Natural killer cell (primary cell): Measurements from ENCODE around the gene UNC79. TPM values are rescaled to one million over a fixed set of nuclear protein-coding genes. Genes with fewer than 3 reads are reported as not detected.

Experiments used
- ATAC-seq, 3 donors: fragments of 150-1000 bp in 2 of 3; fragments of 200-7000 bp in 1 of 3; cut with Tn5 transposase; 1 replicate in 1 of 3; 2 replicates in 2 of 3; pipeline ENCODE4 v1.10.0; 2021; ENCODE audit warnings: mild to moderate bottlenecking in 2 of 3, moderate library complexity in 2 of 3
- DNase-seq, 2 donors: peaks; one replicate each; pipeline versions ENCODE4 v3.0.0 to v3.0.0-alpha.2; 2013 to 2021; ENCODE audit warnings: mixed read lengths in 1 of 2
- H3K27ac ChIP-seq: one replicate; pipeline ENCODE4 v1.5.1; 2013; ENCODE audit warnings: mild to moderate bottlenecking, low read length
- H3K27me3 ChIP-seq: one replicate; pipeline ENCODE4 v1.6.1; 2013; ENCODE audit warnings: low read length; ENCODE audit not compliant: control insufficient read depth, insufficient read depth
- H3K36me3 ChIP-seq: one replicate; pipeline ENCODE4 v1.6.1; 2013; ENCODE audit warnings: low read length; ENCODE audit not compliant: control insufficient read depth, insufficient read depth
- H3K4me1 ChIP-seq: one replicate; pipeline ENCODE4 v1.6.1; 2013; ENCODE audit warnings: low read length; ENCODE audit not compliant: control insufficient read depth, insufficient read depth
- H3K4me3 ChIP-seq: one replicate; pipeline ENCODE4 v1.5.1; 2013; ENCODE audit warnings: low read length
- H3K9me3 ChIP-seq: one replicate; pipeline ENCODE4 v1.6.1; 2013; ENCODE audit warnings: low read length; ENCODE audit not compliant: control insufficient read depth, insufficient read depth
- H3K27ac Mint-ChIP-seq, 2 donors: one replicate each; pipeline ENCODE4 v1.8.0; 2022; ENCODE audit warnings: mild to moderate bottlenecking in 2 of 2, mixed read lengths in 2 of 2, moderate library complexity in 1 of 2
- H3K27me3 Mint-ChIP-seq, 2 donors: one replicate each; pipeline ENCODE4 v1.8.0; 2022; ENCODE audit warnings: low read depth in 2 of 2, mixed read lengths in 2 of 2
- H3K36me3 Mint-ChIP-seq: one replicate; pipeline ENCODE4 v1.8.0; 2022; ENCODE audit warnings: mixed read lengths
- H3K4me1 Mint-ChIP-seq, 2 donors: one replicate each; pipeline ENCODE4 v1.8.0; 2022; ENCODE audit warnings: mixed read lengths in 2 of 2
- H3K4me3 Mint-ChIP-seq: one replicate; pipeline ENCODE4 v1.8.0; 2022; ENCODE audit warnings: mild to moderate bottlenecking, moderate library complexity, mixed read lengths
- H3K9me3 Mint-ChIP-seq, 2 donors: one replicate each; pipeline ENCODE4 v1.8.0; 2022; ENCODE audit warnings: mixed read lengths in 2 of 2
- WGBS: methylation state at CpG from one replicate; pipeline ENCODE4 v1.1.7; 2013; ENCODE audit warnings: missing lambda C conversion rate; ENCODE audit not compliant: insufficient coverage; 5-methylcytosine and 5-hydroxymethylcytosine counted together
- intact Hi-C: fragments of 100-400 bp; cut with micrococcal nuclease; formaldehyde crosslinking; loops from one replicate; pipeline ENCODE4 v1.14.2; 2022
- total RNA-seq, 4 donors: library from RNA; stranded (reverse); fragments of 120-200 nt in 1 of 4; gene quantifications; one replicate each; pipeline versions ENCODE4 v1.2.3 to v1.2.4, GENCODE V29; 2013 to 2022
- TF ChIP-seq, protein P1 (sequence below): fragments of 200-600 bp; IDR thresholded peaks from one replicate; pipeline ENCODE4 v1.8.0; 2022; ENCODE audit warnings: antibody characterized with exemption

Gene UNC79
- total RNA-seq, 3 donors from 2014 or later (not counting 1 experiment from before 2014, with no cell fraction given), result 0.05 TPM; not detected in 1

DNA sequence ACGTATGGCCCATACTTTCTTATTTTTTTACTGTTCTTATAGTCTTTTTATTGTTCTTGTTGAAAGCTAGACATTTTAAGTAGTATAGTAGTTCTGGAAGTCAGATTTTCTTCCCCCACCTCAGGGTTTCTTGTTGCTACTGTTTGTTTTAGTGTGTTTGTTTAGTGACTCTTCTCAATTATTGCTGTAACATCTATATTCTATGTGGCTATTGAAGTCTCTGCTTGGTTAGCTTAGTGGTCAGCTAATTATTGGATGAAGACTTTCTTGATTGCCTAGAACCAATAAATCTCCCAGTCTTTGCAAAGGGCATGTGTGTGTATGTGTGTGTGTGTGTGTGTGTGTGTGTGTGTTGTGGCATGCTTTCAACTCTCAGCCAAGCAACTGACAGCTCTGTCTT lies 34.3 kb upstream of the UNC79 start:
- Histone ChIP-seq H3K36me3 (no peaks in the 10 kb centered on the region), H3K4me3 (no peak overlapping the region), H3K27ac (no peak overlapping the region), H3K27me3 (peaks cover 13% of the 10 kb centered on the region), H3K9me3 (peaks cover 4% of the 10 kb centered on the region), H3K4me1 (no peaks in the 10 kb centered on the region)
- intact Hi-C loops, result no loop called here
- H3K9me3 Mint-ChIP-seq, result peaks cover 2 to 8% of the 10 kb centered on the region in 2 donors
- no CpG with 5 or more reads among the region's 1 CpG for WGBS
- DNase-seq, result no peak
- no peak overlapping the region for H3K27ac Mint-ChIP-seq
- no peak overlapping the region for H3K4me3 Mint-ChIP-seq
- TF ChIP-seq, protein P1, sequence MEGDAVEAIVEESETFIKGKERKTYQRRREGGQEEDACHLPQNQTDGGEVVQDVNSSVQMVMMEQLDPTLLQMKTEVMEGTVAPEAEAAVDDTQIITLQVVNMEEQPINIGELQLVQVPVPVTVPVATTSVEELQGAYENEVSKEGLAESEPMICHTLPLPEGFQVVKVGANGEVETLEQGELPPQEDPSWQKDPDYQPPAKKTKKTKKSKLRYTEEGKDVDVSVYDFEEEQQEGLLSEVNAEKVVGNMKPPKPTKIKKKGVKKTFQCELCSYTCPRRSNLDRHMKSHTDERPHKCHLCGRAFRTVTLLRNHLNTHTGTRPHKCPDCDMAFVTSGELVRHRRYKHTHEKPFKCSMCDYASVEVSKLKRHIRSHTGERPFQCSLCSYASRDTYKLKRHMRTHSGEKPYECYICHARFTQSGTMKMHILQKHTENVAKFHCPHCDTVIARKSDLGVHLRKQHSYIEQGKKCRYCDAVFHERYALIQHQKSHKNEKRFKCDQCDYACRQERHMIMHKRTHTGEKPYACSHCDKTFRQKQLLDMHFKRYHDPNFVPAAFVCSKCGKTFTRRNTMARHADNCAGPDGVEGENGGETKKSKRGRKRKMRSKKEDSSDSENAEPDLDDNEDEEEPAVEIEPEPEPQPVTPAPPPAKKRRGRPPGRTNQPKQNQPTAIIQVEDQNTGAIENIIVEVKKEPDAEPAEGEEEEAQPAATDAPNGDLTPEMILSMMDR, result no peak
- H3K27me3 Mint-ChIP-seq, result peaks cover 27 to 48% of the 10 kb centered on the region in 2 donors
- no peaks in the 10 kb centered on the region for H3K4me1 Mint-ChIP-seq
- no peaks in the 10 kb centered on the region for H3K36me3 Mint-ChIP-seq
- no peak for ATAC-seq

DNA sequence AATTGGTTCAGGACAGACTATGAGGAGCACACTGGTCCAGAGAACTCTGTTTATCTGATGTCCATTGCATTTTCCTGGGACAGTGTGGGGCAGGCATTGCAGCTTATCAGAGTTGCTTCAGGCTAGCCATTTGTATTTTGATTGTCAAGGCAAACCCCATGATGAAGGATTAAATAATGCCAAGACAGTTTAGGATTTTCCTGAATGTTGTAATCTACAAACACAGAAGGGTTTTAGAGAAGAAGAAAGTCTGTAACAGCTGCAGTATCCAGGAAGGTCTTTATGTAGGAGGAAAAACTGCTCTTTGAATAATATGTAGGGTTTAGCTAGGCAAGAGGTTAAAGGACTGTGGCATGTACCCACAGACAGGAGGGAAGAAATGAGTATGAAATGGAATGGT lies 32.2 kb upstream of the UNC79 start:
- H3K4me3 ChIP-seq, result no peak overlapping the region
- H3K9me3 ChIP-seq, result peaks cover 4% of the 10 kb centered on the region

DNA sequence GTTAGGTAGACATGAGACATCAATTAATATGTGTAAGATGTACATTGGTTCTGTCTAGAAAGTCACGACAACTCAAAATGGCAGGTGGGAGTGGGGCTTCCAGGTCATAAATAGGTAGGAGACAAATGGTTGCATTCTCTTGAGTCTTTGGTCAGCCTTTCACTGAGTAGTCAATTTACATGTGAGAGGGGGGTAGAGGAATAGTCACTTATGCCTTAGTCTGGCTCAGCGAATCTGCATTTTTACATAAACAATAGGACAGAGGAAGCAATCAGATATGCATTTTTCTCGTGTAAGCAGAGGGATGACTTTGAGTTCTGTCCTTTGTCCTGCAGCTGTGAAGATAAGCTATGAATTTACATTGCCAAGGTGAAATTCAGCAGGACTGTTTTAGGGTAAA lies 27.8 kb upstream of the UNC79 start:
- whole genome bisulfite sequencing, result 76% methylated on average over 3 of the region's 3 CpGs
- Histone ChIP-seq H3K9me3 (no peaks in the 10 kb centered on the region), H3K4me3 (no peak overlapping the region), H3K27ac (no peak overlapping the region), H3K36me3 (no peaks in the 10 kb centered on the region), H3K4me1 (no peaks in the 10 kb centered on the region), H3K27me3 (peaks cover 11% of the 10 kb centered on the region)
- no peaks in the 10 kb centered on the region for H3K36me3 Mint-ChIP-seq
- H3K27ac Mint-ChIP-seq, result no peak overlapping the region
- TF ChIP-seq, protein P1, result no peak
- ATAC-seq (no peak), DNase-seq (no peak)
- no peaks in the 10 kb centered on the region for H3K4me1 Mint-ChIP-seq
- intact Hi-C loops, result no loop called here
- H3K9me3 Mint-ChIP-seq, result no peaks in the 10 kb centered on the region
- H3K4me3 Mint-ChIP-seq, result no peak overlapping the region
- H3K27me3 Mint-ChIP-seq, result peaks cover 26 to 53% of the 10 kb centered on the region in 2 donors

More for the DNA sequence above, 32.2 kb upstream of the UNC79 start:
- no peak overlapping the region for H3K27ac ChIP-seq
- TF ChIP-seq, protein P1, result no peak
- no peak for DNase-seq
- H3K36me3 ChIP-seq, result no peaks in the 10 kb centered on the region
- intact Hi-C loops, result no loop called here
- no peaks in the 10 kb centered on the region for H3K4me1 Mint-ChIP-seq
- no peak for ATAC-seq
- H3K27me3 Mint-ChIP-seq, result peaks cover 30 to 53% of the 10 kb centered on the region in 2 donors
- peaks cover 2 to 8% of the 10 kb centered on the region in 2 donors for H3K9me3 Mint-ChIP-seq
- H3K4me3 Mint-ChIP-seq, result no peak overlapping the region
- no peaks in the 10 kb centered on the region for H3K36me3 Mint-ChIP-seq
- no peaks in the 10 kb centered on the region for H3K4me1 ChIP-seq
- no peak overlapping the region for H3K27ac Mint-ChIP-seq
- H3K27me3 ChIP-seq, result peaks cover 13% of the 10 kb centered on the region

- no peaks in the 10 kb centered on the region for H3K27me3 ChIP-seq
- H3K9me3 Mint-ChIP-seq, result peaks cover 3% of the 10 kb centered on the region in 2 donors
- H3K4me1 ChIP-seq, result no peaks in the 10 kb centered on the region
- no peaks in the 10 kb centered on the region for H3K36me3 ChIP-seq
- TF ChIP-seq, protein P1, result no peak
- no peaks in the 10 kb centered on the region for H3K36me3 Mint-ChIP-seq
- no peaks in the 10 kb centered on the region for H3K4me1 Mint-ChIP-seq
- 80% methylated on average over 2 of the region's 2 CpGs for WGBS
- no peak overlapping the region for H3K27ac ChIP-seq
- DNase-seq, result no peak
- H3K27me3 Mint-ChIP-seq, result peaks cover 2 to 8% of the 10 kb centered on the region in 2 donors
- no peaks in the 10 kb centered on the region for H3K9me3 ChIP-seq
- no peak overlapping the region for H3K4me3 ChIP-seq
- no peak overlapping the region for H3K4me3 Mint-ChIP-seq
- no peak for ATAC-seq
- intact Hi-C loops, result no loop called here
- H3K27ac Mint-ChIP-seq, result no peak overlapping the region
Observed at GRCh38 chr14:93410021-93410420, 20.7 kb upstream of the UNC79 start.
